GM18505 (cell line): Measurements from ENCODE around the gene LBHD2.

Experiments used
- ATAC-seq: cut with Tn5 transposase; IDR thresholded peaks from one replicate; pipeline ENCODE4 v1.9.1; 2021; ENCODE audit not compliant: unreplicated experiment
- POLR2A ChIP-seq: IDR thresholded peaks from 4 replicates; pipeline ENCODE4 v1.6.1; 2011; ENCODE audit warnings: borderline replicate concordance; ENCODE audit not compliant: insufficient read depth, insufficient read length; ENCODE audit errors: extremely low read depth

The LBHD2 gene

DNA sequence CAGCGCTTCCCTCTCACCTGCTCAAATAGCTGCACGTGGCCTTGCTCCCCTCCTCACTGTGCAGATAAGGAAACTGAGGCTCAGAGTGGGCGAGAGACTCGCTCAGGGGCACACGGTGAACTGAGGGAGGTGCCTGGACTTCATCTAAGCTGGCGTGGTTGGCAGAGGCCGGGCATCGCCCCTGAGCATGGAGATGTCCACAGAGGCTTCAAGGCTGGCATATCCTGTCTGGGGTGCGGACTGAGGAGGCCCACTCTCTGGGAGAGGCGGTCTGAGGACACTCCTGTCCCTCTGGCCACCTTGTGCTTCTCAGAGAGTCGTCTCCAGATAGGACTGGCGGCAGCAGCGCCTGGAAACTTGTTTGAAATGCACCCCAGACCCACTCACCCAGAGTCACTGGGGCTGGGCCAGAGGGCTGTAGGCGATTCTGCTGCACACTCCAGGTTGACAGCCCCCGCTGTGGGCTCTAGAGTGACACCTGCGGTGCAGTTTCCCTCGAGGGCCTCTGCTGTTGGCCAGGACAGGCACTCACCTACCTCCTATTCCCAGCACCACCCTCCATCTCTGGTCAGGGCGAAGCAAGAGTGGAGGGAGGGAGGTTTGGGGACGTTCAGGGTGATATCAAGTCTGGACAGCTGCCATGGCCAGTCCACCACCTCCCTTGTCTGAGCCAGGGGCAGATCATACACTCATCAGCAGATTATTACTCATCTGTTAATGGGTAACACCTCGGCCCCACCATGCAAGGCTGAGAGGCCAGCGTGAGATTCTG lies 11.2 kb upstream of the LBHD2 start:
- no peak for ATAC-seq
- no peak for TF ChIP-seq POLR2A

DNA sequence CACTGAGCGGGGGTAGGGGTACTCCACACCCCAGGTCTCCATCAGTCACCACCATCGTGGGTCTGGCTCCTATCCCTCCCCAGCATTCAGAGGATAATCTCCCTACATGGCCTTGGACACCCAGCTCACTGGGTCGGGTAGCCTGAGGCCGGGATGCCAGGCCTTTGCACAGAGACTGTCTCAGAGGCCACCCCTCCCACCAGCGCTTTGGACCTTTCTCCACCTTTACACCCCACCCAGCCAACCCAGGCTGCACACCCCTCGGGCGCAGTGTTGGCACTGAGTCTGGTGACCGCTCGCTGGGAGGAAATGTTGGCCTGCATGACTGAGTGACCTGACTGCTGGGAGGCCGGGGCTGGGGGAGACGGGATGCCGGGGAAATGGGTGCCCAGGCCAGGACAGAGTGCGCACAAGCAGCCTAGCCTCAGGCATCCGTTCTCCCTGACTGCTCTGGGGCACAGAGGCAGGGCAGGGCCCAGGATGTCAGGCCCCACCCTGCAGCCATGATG lies 10.6 kb upstream of the LBHD2 start:
- no peak for TF ChIP-seq POLR2A
- no peak for ATAC-seq

DNA sequence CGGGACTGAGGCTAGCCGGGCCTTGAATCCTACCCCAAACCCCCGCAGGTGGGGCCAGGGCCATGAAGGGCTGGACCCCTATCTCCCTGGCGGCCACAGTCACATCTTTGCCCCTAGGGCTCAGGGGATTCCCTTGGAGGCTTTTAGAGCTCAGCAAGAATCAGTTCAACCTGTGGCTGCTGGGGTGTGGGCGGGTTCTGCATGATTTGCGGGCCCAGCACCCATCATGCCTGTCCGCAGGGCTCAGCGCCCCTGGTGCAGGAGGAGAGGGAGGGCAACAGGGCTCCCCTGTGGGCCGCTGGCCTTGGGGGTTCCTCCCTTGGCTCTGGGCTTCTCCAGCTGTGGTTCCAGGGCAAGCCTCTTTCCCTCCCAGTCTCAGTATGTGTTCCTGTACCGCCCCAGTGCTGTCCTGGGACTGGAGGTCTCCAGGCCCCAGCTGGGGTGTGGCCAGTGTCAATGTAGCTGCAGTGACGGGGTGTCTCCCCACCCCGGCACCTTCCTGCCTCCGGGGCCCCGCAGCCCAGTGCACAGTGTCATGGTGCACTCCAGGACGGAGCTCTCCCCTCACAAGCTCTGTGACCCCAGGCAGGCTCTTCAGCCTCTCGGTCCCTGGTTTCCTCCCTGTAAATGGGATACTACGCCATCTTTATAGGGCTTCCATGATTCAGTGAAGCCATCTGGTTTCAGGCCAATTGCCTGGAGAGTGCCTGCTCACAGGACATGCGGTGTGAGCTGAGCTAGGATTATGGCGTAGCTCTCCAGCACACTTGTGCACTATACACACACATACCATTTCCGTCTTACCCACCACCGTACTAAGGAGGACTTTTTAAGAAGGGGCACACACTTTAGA lies 9.9 kb upstream of the LBHD2 start:
- ATAC-seq = no peak
- TF ChIP-seq POLR2A = no peak

DNA sequence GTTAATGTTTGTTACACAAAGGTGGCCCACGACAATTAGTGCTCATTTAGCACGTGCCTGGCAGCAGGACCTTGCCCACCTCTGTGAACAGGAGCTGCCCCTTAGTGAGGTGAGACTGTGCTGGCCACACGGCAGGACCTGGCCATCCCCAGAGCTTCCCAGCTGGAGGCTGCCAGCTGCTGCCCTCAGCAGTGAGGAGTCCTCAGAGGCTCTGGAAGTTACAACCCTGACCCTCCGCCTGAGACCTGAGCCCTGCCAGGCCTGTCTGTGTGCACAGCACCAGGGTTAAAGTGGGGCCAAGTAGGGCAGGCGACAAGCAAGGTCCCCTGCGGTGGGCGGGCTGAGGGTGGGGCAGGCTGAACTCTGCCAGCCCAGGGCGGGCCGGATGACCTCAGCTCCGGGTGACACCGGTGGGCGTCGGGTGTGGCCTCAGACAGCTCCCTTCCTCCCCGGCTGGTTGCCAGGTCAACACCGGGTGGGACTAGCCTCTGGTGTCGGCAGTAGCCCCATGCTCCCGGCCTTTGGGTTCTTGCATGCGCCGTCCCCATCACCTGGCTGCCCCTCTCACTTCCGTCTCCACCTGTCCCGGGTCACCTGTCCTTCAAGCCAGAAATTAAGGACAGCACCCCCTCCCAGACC lies 9.2 kb upstream of the LBHD2 start:
- ATAC-seq = no peak
- TF ChIP-seq POLR2A = no peak

DNA sequence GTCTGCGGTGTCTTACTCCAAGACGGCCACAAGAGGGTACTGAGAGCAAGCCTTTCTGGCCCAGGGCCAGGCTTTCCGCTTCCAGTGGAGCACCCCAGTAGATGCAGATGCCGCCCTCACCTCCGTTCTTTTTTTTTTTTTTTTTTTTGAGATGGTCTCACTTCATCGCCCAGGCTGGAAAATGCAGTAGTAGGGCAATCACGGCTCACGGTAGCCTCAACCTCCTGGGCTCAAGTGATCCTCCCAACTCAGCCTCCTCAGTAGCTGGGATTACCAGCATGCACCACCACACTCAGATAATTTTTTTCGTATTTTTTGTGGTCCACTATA lies 5.6 kb upstream of the LBHD2 start:
- TF ChIP-seq POLR2A = no peak
- ATAC-seq = no peak

DNA sequence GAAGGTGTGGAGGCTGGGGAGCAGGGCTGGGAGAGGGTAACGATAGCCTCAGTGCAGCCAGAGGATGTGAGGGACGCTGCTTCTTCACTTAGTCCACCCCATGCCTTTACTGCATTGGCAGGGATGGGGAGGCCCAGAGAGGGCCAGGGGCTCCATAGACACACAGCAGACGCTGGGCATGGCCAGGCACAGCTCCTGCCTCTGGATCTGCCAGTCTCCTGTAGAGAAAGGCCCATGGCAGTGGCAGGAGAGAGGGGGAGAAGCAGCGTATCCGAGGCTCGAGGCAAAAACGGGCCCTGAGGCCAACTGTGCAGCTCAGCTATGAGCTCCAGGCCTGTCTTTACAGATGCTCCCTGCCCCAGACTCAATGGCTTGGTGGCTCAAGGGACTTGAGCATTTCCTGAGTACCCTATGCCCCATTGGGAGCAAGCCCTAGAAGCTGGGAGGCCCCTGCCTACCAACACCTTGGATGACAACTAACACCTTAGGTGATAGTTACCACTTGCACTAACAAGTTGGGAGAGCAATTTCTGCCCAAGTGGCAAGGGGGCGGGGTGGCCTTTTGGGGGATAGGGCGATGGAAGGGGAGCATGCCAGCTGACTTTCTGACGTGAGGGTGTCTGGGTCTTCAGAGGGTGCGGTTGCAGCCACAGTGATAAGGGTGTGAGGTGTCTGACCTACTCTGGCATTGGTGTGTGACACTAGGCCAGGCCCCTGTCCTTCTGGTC lies 5.0 kb upstream of the LBHD2 start:
- no peak for ATAC-seq
- no peak for TF ChIP-seq POLR2A

GRCh38 chr14:103081951-103082350 lies 2.1 kb upstream of the LBHD2 start:
- TF ChIP-seq POLR2A = no peak
- no peak for ATAC-seq

DNA sequence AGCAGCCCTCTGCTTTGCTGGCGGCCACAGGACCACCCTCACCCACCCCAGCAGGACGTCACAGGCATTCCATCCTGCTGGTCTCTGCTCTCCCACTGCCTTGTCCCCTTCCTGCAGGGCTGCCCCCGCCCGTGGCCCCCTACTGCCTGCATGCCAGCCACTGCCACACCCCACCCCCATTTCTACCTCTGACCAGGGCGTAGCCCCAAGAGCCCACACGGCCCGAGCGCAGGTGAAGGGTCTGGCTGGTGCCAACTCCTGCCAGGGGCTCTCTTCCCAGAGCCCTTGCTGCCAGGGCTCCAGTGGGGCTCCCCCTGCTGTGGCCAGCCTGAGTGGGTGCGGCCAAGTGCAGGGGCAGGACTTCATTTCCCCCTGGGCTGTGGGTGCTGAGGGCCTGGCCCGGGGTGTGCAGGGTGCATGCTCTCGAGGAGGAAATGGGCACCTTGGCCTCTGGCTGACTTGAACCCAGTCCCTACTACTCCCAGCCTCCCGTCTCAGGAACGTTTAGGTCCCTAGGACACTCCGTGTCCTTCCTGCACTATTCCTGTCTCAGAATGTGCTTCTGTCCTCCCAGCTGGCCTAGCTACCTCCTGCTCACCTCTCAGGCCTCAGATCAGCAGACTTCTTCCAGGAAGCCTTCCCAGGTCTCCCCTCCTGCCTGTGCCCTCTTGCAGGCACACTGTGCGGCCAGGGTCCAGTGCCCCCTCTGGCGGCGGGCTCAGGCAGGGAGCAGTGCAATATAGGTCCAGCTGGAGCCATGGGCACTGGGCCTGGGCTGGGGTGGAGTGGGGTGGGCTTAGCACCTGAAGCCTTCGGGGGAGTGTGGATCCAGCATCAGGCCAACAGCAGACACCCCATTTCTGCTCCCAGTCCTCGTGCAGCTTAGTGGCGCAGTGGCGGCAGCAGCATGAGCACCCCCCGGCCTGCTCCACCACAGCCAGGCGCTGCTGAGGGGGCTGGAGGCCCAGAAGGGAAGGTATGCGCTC lies 1.4 kb downstream of the LBHD2 start:
- ATAC-seq = no peak
- no peak for TF ChIP-seq POLR2A

- no peak for TF ChIP-seq POLR2A
- no peak for ATAC-seq
These were observed 2.8 kb downstream of the LBHD2 start for GRCh38 chr14:103086771-103087342.

DNA sequence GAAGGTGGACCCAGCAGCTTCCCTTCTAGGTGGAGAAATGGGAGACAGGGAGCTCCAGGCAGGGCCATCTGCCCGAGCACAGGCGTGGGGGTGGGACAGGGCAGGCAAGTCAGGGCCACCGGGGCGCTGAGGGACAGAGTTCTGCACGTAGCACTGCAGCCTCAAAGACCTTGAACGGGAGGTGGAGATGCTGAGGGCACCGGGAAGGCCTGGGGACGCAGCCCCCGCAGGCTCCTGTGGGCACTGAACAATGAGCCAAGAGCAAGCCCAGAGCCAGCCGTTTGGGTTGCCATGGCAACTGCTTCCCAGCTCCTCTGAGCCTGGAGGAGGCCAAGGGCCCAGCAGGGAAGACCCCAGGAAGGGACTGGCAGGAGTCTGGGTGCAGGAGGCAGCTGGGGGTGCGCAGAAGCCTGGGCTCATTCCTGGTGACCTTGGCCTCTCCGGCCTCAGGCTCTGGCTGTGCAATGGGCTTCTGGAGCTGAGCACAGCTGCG lies 3.4 kb downstream of the LBHD2 start:
- ATAC-seq = no peak
- no peak for TF ChIP-seq POLR2A

GRCh38 chr14:103088921-103089320 lies 4.9 kb downstream of the LBHD2 start:
- no peak for TF ChIP-seq POLR2A
- no peak for ATAC-seq
